GM12878 (cell line): ENCODE data around the gene TTYH3.

ENCODE experiments used
- CTCF ChIP-seq, 3 experiments: IDR thresholded peaks in 2 of 3; conservative IDR thresholded peaks in 1 of 3; 2 replicates each; pipeline ENCODE4 v1.5.1; 2011; ENCODE audit warnings: low read depth in 3 of 3, low read length in 3 of 3, mild to moderate bottlenecking in 3 of 3, control low read depth in 2 of 3, moderate library complexity in 2 of 3, inconsistent platforms in 1 of 3, mixed read lengths in 1 of 3; ENCODE audit not compliant: control insufficient read depth in 2 of 3, insufficient read depth in 1 of 3; ENCODE audit errors: extremely low read depth in 1 of 3
- EP300 ChIP-seq, 2 experiments: fragments of 150-350 bp in 1 of 2; IDR thresholded peaks; 2 replicates each; pipeline ENCODE4 v1.6.1; 2011 to 2012; ENCODE audit warnings: low read depth in 2 of 2, low read length in 2 of 2, borderline replicate concordance in 1 of 2, improper control_type of control experiment in 1 of 2, inconsistent platforms in 1 of 2; ENCODE audit not compliant: control insufficient read depth in 1 of 2
- RAD51 ChIP-seq: fragments of 450-650 bp; IDR thresholded peaks from 2 replicates; pipeline ENCODE4 v1.6.1; 2016; ENCODE audit warnings: moderate library complexity, mild to moderate bottlenecking, inconsistent platforms
- STAT3 ChIP-seq: IDR thresholded peaks from 2 replicates; pipeline ENCODE4 v1.6.1; 2011; ENCODE audit warnings: low read depth, low read length, improper control_type of control experiment
- TBL1XR1 ChIP-seq: IDR thresholded peaks from 2 replicates; pipeline ENCODE4 v1.6.1; 2012; ENCODE audit warnings: low read depth, low read length, improper control_type of control experiment
- ZNF24 ChIP-seq: fragments of 450-650 bp; IDR thresholded peaks from 2 replicates; pipeline ENCODE4 v1.6.1; 2017; ENCODE audit warnings: antibody characterized with exemption, mild to moderate bottlenecking

DNA sequence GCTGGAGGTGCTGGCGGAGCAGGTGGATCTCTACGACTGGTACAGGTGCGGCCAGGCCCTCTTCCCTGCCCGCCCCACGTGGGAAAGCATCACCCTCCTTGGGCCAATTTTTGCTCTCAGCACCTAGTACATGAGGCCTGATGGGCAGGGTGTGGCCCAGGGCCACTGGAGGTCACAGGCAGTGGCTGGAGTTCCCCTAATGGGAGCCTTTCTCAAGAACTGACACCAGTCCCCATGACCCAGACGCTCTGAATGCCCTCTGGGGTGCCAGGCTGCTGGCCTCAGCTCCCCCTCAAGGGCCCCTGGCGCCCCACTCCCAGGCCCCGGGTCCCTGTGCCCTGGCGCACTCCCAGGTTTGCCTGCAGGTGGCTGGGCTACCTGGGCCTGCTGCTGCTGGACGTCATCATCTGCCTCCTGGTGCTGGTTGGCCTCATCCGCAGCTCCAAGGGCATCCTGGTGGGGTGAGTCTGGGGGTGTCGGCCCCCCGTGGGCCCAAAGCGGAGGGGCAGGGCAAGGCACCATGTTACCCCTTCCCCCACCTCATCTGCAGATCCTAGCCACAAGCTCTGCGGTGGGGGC, 15.9 kb downstream of the TTYH3 start:
- TF ChIP-seq ZNF24 (no peak), EP300 (IDR thresholded peaks at IDR 0.05; ENCODE audit: borderline replicate concordance in 1 of 2, control insufficient read depth in 1 of 2, low read depth in 2 of 2, low read length in 2 of 2) (no peak), STAT3 (no peak), TBL1XR1 (no peak), CTCF (IDR thresholded peaks at IDR 0.05 in 2 of 3, conservative IDR thresholded peaks at IDR 0.05 in 1 of 3; ENCODE audit: control insufficient read depth in 2 of 3, extremely low read depth in 1 of 3, insufficient read depth in 1 of 3, low read depth in 3 of 3, low read length in 3 of 3) (no peak), RAD51 (no peak)
